Peyer's patch (tissue), 4 donors: ENCODE data around the gene MRTO4. TPM values are rescaled to one million over a fixed set of nuclear protein-coding genes. Genes with fewer than 3 reads are reported as not detected.

Experiments
- DNase-seq, 3 donors: peaks; one replicate each; pipeline ENCODE4 v3.0.0-alpha.2; 2017 to 2019
- H3K27ac ChIP-seq, 4 donors: fragments of 200-600 bp; sonication (generic); one replicate each; pipeline ENCODE4 v1.5.1; 2016 to 2019
- H3K27me3 ChIP-seq, 2 donors: fragments of 200-600 bp; sonication (generic); one replicate each; pipeline ENCODE4 v1.5.1; 2019
- H3K36me3 ChIP-seq, 3 donors: fragments of 200-600 bp; sonication (generic); one replicate each; pipeline ENCODE4 v1.5.1; 2016 to 2019
- H3K4me1 ChIP-seq, 4 donors: fragments of 200-600 bp; sonication (generic); one replicate each; pipeline ENCODE4 v1.5.1; 2016 to 2019
- H3K4me3 ChIP-seq, 4 donors: fragments of 200-600 bp; sonication (generic); 1 replicate in 3 of 4; 2 replicates in 1 of 4; pipeline ENCODE4 v1.5.1; 2016 to 2019; ENCODE audit warnings: mild to moderate bottlenecking in 1 of 4
- H3K9me3 ChIP-seq, 4 donors: fragments of 200-600 bp; sonication (generic); one replicate each; pipeline ENCODE4 v1.5.1; 2016 to 2019; ENCODE audit warnings: mild to moderate bottlenecking in 1 of 4
- POLR2A ChIP-seq, 2 donors: fragments of 450-650 bp; IDR thresholded peaks; one replicate each; pipeline ENCODE4 v1.5.1; 2017; ENCODE audit warnings: antibody characterized with exemption in 2 of 2, mild to moderate bottlenecking in 2 of 2, moderate library complexity in 2 of 2
- total RNA-seq, 4 donors: library from RNA; depleted of rRNA; stranded (reverse); fragments of >200 nt; gene quantifications; one replicate each; pipeline ENCODE4 v1.1.0, GENCODE V29; 2016
- TF ChIP-seq, protein P1 (sequence below), 6 experiments: fragments of 450-650 bp in 4 of 6; fragments of 200-600 bp in 2 of 6; sonication (generic) in 1 of 6; IDR thresholded peaks; one replicate each; pipeline ENCODE4 v1.5.1; 2017 to 2019; ENCODE audit warnings: antibody characterized with exemption in 6 of 6, mild to moderate bottlenecking in 3 of 6, moderate library complexity in 1 of 6

The MRTO4 gene
- total RNA-seq, 4 donors from 2014 or later: 9.8 to 26.4 (median 12.1) TPM

DNA sequence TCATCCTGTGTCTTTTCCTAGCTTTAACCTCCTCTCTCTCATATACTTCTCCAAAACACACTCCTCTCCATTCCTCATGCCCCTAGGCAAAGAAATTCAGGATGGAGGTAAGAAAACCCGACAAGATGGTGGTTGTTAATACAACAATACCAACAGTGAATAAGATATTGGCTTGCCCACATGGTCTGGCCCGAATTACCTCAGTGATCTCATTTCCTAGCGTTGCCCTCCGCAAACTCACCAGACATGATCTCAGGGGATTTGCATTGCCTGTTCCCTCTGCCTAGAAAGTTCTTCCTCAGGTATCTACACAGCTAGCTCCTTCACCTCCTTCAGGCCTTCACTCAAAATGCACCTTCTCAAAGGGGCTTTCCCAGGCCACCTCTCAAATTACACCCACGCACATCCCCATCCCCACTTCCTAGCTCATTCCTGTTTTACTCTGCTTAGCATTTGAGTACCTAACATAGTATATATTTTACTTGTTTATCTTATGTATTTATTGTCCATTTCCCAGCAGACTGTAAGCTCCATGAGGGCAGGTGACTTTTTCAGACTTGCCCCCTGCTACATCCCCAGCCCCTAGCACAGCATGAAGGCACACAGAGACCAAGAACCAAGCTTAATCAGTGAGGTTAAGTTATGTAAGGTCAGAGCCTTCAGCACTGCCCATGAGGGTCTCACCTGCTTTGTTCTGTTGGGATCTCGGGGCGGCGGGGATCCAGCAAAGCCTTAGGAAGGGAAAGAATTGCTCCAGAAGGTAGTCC is 31.3 kb upstream of the MRTO4 start:
- Histone ChIP-seq H3K9me3 (no peaks in the 10 kb centered on the region), H3K27me3 (no peaks in the 10 kb centered on the region), H3K36me3 (peaks cover 0 to 87% (median 0%) of the 10 kb centered on the region in 3 donors), H3K27ac (no peak overlapping the region), H3K4me1 (no peaks in the 10 kb centered on the region), H3K4me3 (no peak overlapping the region)
- DNase-seq: no peak
- TF ChIP-seq POLR2A (IDR thresholded peaks at IDR 0.05): no peak
- TF ChIP-seq, protein P1, sequence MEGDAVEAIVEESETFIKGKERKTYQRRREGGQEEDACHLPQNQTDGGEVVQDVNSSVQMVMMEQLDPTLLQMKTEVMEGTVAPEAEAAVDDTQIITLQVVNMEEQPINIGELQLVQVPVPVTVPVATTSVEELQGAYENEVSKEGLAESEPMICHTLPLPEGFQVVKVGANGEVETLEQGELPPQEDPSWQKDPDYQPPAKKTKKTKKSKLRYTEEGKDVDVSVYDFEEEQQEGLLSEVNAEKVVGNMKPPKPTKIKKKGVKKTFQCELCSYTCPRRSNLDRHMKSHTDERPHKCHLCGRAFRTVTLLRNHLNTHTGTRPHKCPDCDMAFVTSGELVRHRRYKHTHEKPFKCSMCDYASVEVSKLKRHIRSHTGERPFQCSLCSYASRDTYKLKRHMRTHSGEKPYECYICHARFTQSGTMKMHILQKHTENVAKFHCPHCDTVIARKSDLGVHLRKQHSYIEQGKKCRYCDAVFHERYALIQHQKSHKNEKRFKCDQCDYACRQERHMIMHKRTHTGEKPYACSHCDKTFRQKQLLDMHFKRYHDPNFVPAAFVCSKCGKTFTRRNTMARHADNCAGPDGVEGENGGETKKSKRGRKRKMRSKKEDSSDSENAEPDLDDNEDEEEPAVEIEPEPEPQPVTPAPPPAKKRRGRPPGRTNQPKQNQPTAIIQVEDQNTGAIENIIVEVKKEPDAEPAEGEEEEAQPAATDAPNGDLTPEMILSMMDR (IDR thresholded peaks at IDR 0.05): no peak

DNA sequence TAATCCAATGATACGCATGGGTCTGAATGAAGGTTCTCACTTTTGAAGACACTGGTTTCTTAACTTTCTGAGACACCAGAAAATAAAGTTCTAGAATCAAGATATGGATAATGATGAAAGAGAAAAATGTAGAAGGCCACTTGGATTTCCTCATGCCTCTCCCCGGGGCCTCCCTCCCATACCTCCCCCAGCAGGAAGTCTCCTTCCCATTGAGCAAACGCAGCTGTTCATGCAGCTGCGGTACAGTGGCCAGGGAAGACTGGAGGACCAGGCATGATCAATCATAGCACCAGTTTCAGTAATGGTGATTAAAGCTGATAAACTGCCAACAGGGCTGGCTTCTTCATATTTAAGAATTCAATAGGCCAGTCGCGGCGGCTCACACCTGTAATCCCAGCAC is 30.6 kb upstream of the MRTO4 start:
- H3K36me3 ChIP-seq: peaks cover 0 to 89% (median 0%) of the 10 kb centered on the region in 3 donors
- DNase-seq: no peak
- no peaks in the 10 kb centered on the region for H3K4me1 ChIP-seq
- no peaks in the 10 kb centered on the region for H3K9me3 ChIP-seq
- TF ChIP-seq, protein P1 (IDR thresholded peaks at IDR 0.05): no peak
- no peak for TF ChIP-seq POLR2A (IDR thresholded peaks at IDR 0.05)
- H3K4me3 ChIP-seq: no peak overlapping the region
- no peak overlapping the region for H3K27ac ChIP-seq
- no peaks in the 10 kb centered on the region for H3K27me3 ChIP-seq

DNA sequence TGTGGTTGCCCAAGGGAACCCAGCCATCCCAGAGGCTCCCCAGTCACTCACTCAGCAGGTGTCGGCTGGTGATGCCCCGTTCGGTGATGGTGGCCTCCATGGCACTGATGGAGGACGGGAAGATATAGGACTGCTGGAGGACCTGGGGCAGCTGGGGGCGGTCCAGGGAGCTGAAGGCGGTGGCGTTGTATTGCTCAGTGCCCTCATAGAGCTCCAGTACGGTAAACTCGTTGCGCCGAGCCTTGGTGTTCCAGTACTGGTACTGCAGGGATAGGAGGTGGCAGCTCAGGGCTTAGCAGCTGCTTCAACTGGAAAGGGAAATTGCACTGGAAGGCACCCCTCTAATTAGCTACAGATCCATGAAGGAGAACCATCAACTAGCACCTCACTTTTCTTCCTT is 29.0 kb upstream of the MRTO4 start:
- Histone ChIP-seq H3K4me3 (no peak overlapping the region), H3K27ac (no peak overlapping the region), H3K4me1 (no peaks in the 10 kb centered on the region), H3K9me3 (no peaks in the 10 kb centered on the region), H3K36me3 (peaks cover 0 to 96% (median 0%) of the 10 kb centered on the region in 3 donors), H3K27me3 (no peaks in the 10 kb centered on the region)
- DNase-seq: no peak
- TF ChIP-seq, protein P1 (IDR thresholded peaks at IDR 0.05): no peak
- no peak for TF ChIP-seq POLR2A (IDR thresholded peaks at IDR 0.05)

DNA sequence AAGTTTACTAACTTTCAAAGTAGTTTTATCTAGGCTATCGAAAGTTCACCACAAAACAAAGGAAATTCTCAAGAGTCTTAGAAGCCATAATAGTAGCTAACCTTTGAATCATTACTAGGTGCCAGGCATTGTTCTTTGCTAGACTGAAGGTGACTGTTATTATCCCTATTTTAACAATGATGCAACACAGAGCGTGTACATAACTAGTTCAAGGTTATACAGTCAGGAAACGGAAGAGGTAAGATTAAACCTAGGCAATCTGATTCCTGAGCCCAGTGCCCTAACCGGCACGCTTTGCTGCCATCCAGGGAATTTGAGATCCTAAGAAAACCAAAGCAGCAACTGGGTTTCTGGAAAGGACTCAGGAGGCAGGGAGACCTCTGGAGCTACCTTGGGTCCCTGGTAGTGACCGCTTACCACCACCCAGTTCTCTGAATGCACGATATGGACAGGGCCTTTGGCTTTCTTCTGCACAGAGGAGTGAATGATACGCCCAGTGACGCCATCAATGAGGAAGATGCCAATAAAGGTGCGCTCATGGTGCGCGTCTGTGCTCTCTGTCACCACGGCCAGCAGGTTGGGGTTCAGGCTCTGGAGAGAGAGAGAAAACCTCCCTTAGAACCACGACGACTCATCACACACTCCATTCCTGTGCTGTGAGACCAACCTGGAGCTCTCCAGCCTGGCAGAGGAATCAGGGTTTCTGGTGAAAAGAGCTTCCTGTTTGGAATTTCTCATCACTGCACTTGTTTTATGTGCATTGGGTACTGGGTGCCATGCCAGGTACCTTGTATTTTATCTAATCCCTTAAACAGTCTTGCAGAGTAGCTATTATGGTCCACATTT is 28.4 kb upstream of the MRTO4 start:
- H3K9me3 ChIP-seq: no peaks in the 10 kb centered on the region
- H3K4me1 ChIP-seq: no peaks in the 10 kb centered on the region
- DNase-seq: no peak
- H3K4me3 ChIP-seq: no peak overlapping the region
- H3K36me3 ChIP-seq: peaks cover 0 to 96% (median 0%) of the 10 kb centered on the region in 3 donors
- H3K27me3 ChIP-seq: no peaks in the 10 kb centered on the region
- H3K27ac ChIP-seq: no peak overlapping the region
- TF ChIP-seq, protein P1 (IDR thresholded peaks at IDR 0.05): no peak
- no peak for TF ChIP-seq POLR2A (IDR thresholded peaks at IDR 0.05)

DNA sequence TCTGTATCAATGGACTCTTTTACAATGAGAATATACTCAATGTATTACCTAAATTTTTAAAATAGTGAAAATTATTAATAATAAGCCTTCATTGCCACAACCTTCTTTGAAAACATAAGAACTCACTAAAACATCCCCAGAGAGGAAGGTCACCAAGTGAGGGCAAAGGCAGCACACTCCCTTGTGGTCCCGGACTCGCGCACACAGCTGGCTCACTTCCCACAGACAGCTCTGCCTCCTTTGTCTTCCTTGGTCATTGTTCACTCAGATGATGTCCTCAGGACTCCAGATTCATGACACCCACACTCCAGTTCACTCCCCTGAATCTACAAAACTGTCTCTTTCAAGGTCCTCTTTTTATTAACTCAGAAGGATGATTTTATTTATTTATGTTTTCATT is 22.4 kb upstream of the MRTO4 start:
- DNase-seq: no peak
- no peak for TF ChIP-seq POLR2A (IDR thresholded peaks at IDR 0.05)
- TF ChIP-seq, protein P1 (IDR thresholded peaks at IDR 0.05): no peak
- H3K36me3 ChIP-seq: peaks cover 0 to 98% (median 0%) of the 10 kb centered on the region in 3 donors

More for the DNA sequence above, 22.4 kb upstream of the MRTO4 start:
- H3K4me3 ChIP-seq: no peak overlapping the region
- no peaks in the 10 kb centered on the region for H3K9me3 ChIP-seq
- H3K4me1 ChIP-seq: no peaks in the 10 kb centered on the region
- no peak overlapping the region for H3K27ac ChIP-seq
- H3K27me3 ChIP-seq: no peaks in the 10 kb centered on the region
